ENCODE measurements around the gene RHOF. TPM values are rescaled to one million over a fixed set of nuclear protein-coding genes. Genes with fewer than 3 reads are reported as not detected.

Gene RHOF
- total RNA-seq, 1 experiment from 2014 or later, result 29.1 TPM

DNA sequence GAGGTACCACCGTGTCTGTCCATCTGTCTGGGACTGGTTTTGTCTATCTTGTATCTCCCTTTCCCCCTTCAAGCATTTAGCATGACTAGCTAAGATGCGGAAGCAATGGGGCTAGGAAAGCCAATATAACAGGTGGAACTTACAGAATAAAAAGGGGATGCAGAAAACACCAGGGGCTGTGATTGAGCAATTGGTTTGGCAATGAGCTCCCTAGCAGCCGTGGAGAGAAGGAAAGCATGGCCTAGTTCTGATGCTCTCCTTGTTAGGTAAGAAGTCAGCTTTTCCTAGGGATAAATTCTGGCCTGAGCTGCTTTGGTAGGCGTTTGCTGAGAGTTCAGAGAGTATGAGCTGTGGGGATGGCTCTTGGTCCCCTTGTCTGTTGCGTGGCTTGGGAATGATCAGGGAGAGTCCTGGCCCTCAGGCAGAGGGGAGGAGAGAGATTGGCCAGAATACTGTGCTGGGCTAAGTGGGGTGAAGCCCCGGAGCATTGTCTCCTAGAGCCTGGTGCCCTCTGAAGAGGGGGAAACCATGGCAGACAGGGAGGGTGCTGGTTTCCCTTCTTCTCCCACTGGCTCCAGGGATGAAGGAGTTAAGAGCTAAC is 17.4 kb upstream of the RHOF start:
- no peak overlapping the region for H2BK12ac ChIP-seq (ENCODE audit: insufficient read length, low read depth, low read length)
- Mint-ChIP-seq H3K9me3 (no peaks in the 10 kb centered on the region; a peak in 1 of 5 replicates), H3K4me1 (peaks cover 28 to 42% of the 10 kb centered on the region in 2 experiments), H3K27me3 (ENCODE audit: low read depth) (no peaks in the 10 kb centered on the region), H3K27ac (peak overlapping the region in 2 of 3 experiments; percentile 54 to 62; a peak in 2 of 7 replicates), H3K4me3 (peak overlapping the region; percentile 79 to 86), H3K36me3 (ENCODE audit: insufficient read depth in 1 of 3, low read depth in 3 of 3) (peaks cover 14 to 60% (median 50%) of the 10 kb centered on the region in 3 experiments)
- no peak overlapping the region for H3K18ac ChIP-seq (ENCODE audit: insufficient read length, low read depth, low read length)
- H3K9me3 ChIP-seq (ENCODE audit: control insufficient read depth, low read depth, low read length), result no peaks in the 10 kb centered on the region
- no peak overlapping the region for H2BK5ac ChIP-seq (ENCODE audit: insufficient read length, low read length)
- no peak overlapping the region for H3K9ac ChIP-seq (ENCODE audit: extremely low read depth, insufficient read length, low read length)
- no peak overlapping the region for H3K14ac ChIP-seq (ENCODE audit: insufficient read depth, low read length)
- no peak overlapping the region for H3K56ac ChIP-seq (ENCODE audit: insufficient read length, low read depth, low read length)
- no peaks in the 10 kb centered on the region for H3K4me1 ChIP-seq (ENCODE audit: insufficient read depth, low read length)
- H4K91ac ChIP-seq (ENCODE audit: insufficient read length, low read depth, low read length), result no peak overlapping the region
- no peak overlapping the region for H2AK5ac ChIP-seq (ENCODE audit: insufficient read length, low read length)
- WGBS (ENCODE audit: extremely low coverage, insufficient read length, low lambda C conversion rate), result no CpG with 5 or more reads among the region's 6 CpGs
- H3K79me1 ChIP-seq (ENCODE audit: insufficient read depth, low read depth, low read length, poor library complexity, severe bottlenecking), result peaks cover 2% of the 10 kb centered on the region
- H3T11ph ChIP-seq (ENCODE audit: low read length), result no peak overlapping the region
- no peak overlapping the region for H4K8ac ChIP-seq (replicated peaks; ENCODE audit: insufficient read length, low read depth, low read length)
- peaks cover 5% of the 10 kb centered on the region for H3K23me2 ChIP-seq (ENCODE audit: insufficient read length, low read depth, low read length, poor library complexity, severe bottlenecking)
- TF ChIP-seq, protein P1, sequence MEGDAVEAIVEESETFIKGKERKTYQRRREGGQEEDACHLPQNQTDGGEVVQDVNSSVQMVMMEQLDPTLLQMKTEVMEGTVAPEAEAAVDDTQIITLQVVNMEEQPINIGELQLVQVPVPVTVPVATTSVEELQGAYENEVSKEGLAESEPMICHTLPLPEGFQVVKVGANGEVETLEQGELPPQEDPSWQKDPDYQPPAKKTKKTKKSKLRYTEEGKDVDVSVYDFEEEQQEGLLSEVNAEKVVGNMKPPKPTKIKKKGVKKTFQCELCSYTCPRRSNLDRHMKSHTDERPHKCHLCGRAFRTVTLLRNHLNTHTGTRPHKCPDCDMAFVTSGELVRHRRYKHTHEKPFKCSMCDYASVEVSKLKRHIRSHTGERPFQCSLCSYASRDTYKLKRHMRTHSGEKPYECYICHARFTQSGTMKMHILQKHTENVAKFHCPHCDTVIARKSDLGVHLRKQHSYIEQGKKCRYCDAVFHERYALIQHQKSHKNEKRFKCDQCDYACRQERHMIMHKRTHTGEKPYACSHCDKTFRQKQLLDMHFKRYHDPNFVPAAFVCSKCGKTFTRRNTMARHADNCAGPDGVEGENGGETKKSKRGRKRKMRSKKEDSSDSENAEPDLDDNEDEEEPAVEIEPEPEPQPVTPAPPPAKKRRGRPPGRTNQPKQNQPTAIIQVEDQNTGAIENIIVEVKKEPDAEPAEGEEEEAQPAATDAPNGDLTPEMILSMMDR (conservative IDR thresholded peaks at IDR 0.05), result no peak
- H2AFZ ChIP-seq (ENCODE audit: low read length), result no peak overlapping the region
- H4K20me1 ChIP-seq (ENCODE audit: control insufficient read depth, insufficient read depth, insufficient read length), result no peaks in the 10 kb centered on the region
- H3K23ac ChIP-seq (ENCODE audit: insufficient read length, low read depth, low read length), result no peak overlapping the region
- H3K27ac ChIP-seq (ENCODE audit: insufficient read length, low read depth, low read length), result no peak overlapping the region
- no peak overlapping the region for H3K4ac ChIP-seq (ENCODE audit: low read depth, low read length)
- H4K5ac ChIP-seq (ENCODE audit: insufficient read length, low read depth, low read length), result no peak overlapping the region
- no peak overlapping the region for H2BK20ac ChIP-seq (ENCODE audit: low read depth, low read length, poor library complexity, severe bottlenecking)
- peak overlapping the region; percentile 87 for H3K4me2 ChIP-seq (ENCODE audit: insufficient read depth, insufficient read length, low read length)
- H3K79me2 ChIP-seq (ENCODE audit: insufficient read depth, low read length), result peaks cover 3% of the 10 kb centered on the region; the same call in 1 of the 2 replicates
- no peaks in the 10 kb centered on the region for H3K27me3 ChIP-seq (ENCODE audit: insufficient read depth, low read length)
- H2BK15ac ChIP-seq (ENCODE audit: low read depth, low read length), result no peak overlapping the region
- H2BK120ac ChIP-seq (ENCODE audit: low read depth, low read length, poor library complexity, severe bottlenecking), result no peak overlapping the region
- no peak for DNase-seq
